ENCODE data around the gene ZBED3.

- no peak for TF ChIP-seq MGA (IDR thresholded peaks at IDR 0.05)
- TF ChIP-seq ZNF75A (CRISPR knock-in tag; IDR thresholded peaks at IDR 0.05), result no peak
- TF ChIP-seq ZNF3 (CRISPR knock-in tag; IDR thresholded peaks at IDR 0.05), result no peak
- no peak for TF ChIP-seq EP300 (IDR thresholded peaks at IDR 0.05; ENCODE audit: low read length)
- no peak for TF ChIP-seq POLR2A (conservative IDR thresholded peaks at IDR 0.05)
- no peak for TF ChIP-seq HDGF (IDR thresholded peaks at IDR 0.05)
- TF ChIP-seq POLR2B (IDR thresholded peaks at IDR 0.05; ENCODE audit: low read depth, partially characterized antibody), result no peak
- no peak for TF ChIP-seq POU5F1 (IDR thresholded peaks at IDR 0.05; ENCODE audit: borderline replicate concordance, low read depth, low read length, partially characterized antibody)
- no peak for TF ChIP-seq PURB (CRISPR knock-in tag; IDR thresholded peaks at IDR 0.05; ENCODE audit: low read depth)
- TF ChIP-seq E2F4 (CRISPR knock-in tag; IDR thresholded peaks at IDR 0.05; ENCODE audit: low read depth), result no peak
- no peak for TF ChIP-seq CTCF (IDR thresholded peaks at IDR 0.05 in 2 of 3, conservative IDR thresholded peaks at IDR 0.05 in 1 of 3; ENCODE audit: insufficient read depth in 2 of 3, low read depth in 1 of 3, low read length in 3 of 3)
- TF ChIP-seq KDM1A (IDR thresholded peaks at IDR 0.05), result no peak
- no peak for TF ChIP-seq EZH2 (IDR thresholded peaks at IDR 0.05; ENCODE audit: borderline replicate concordance, low read depth, low read length)
- TF ChIP-seq GTF2F1 (IDR thresholded peaks at IDR 0.05; ENCODE audit: low read depth, low read length), result no peak
These were observed 12.3 kb downstream of the ZBED3 start for GRCh38 chr5:77074745-77075144.

Measured in K562 (cell line).